HG03280 (cell line): Measurements from ENCODE around the gene CXCL16.
"Not testable (repeated sequence)": the region's sequence is repeated elsewhere in the genome, so short reads cannot be mapped to it uniquely, and the experiment has no call there.

ENCODE experiments used
- ATAC-seq: cut with Tn5 transposase; IDR thresholded peaks from one replicate; pipeline ENCODE4 v1.9.1; 2021; ENCODE audit warnings: mild to moderate bottlenecking, moderate library complexity; ENCODE audit not compliant: unreplicated experiment

CXCL16 gene

GRCh38 chr17:4721203-4722135 is 18.3 kb downstream of the CXCL16 start:
- ATAC-seq = peak; percentile 69

GRCh38 chr17:4720787-4721186 is 18.9 kb downstream of the CXCL16 start:
- ATAC-seq = no peak

- ATAC-seq = no peak
These were observed 20.0 kb downstream of the CXCL16 start for GRCh38 chr17:4719684-4720221.

- no peak for ATAC-seq
These were observed 20.6 kb downstream of the CXCL16 start for GRCh38 chr17:4719146-4719545.

GRCh38 chr17:4718276-4718675 is 21.5 kb downstream of the CXCL16 start:
- no peak for ATAC-seq

- no peak for ATAC-seq
These were observed 21.9 kb downstream of the CXCL16 start for GRCh38 chr17:4717791-4718190.

- no peak for ATAC-seq
These were observed 23.6 kb downstream of the CXCL16 start for GRCh38 chr17:4716081-4716480.

GRCh38 chr17:4715063-4715744 is 24.5 kb downstream of the CXCL16 start:
- no peak for ATAC-seq

GRCh38 chr17:4714340-4715062 is 25.2 kb downstream of the CXCL16 start:
- not testable (repeated sequence) for ATAC-seq

- no peak for ATAC-seq
These were observed 27.2 kb downstream of the CXCL16 start for GRCh38 chr17:4712526-4712925.

- ATAC-seq = no peak
These were observed 28.0 kb downstream of the CXCL16 start for GRCh38 chr17:4711661-4712181.

- ATAC-seq = no peak
These were observed 28.8 kb downstream of the CXCL16 start for GRCh38 chr17:4710693-4711634.

- peak; percentile 84 for ATAC-seq
These were observed 29.7 kb downstream of the CXCL16 start, which contains the start of gene ARRB2 for GRCh38 chr17:4709794-4710692. Gene ARRB2 (plus strand): TSS chr17:4710632. CDS start chr17:4710722, 90 bp downstream.

GRCh38 chr17:4708436-4708835 is 31.3 kb downstream of the CXCL16 start:
- ATAC-seq = no peak

GRCh38 chr17:4706121-4706520 is 33.6 kb downstream of the CXCL16 start:
- no peak for ATAC-seq

GRCh38 chr17:4704991-4705390 is 34.7 kb downstream of the CXCL16 start:
- ATAC-seq = no peak

- ATAC-seq = not testable (repeated sequence)
These were observed 35.2 kb downstream of the CXCL16 start for GRCh38 chr17:4704574-4704907.

- no peak for ATAC-seq
These were observed 36.4 kb downstream of the CXCL16 start for GRCh38 chr17:4703330-4703691.

- no peak for ATAC-seq
These were observed 38.6 kb downstream of the CXCL16 start for GRCh38 chr17:4701116-4701515.
